GM19467 (cell line): ENCODE data around the gene MOB1A.

ENCODE experiments used
- ATAC-seq: cut with Tn5 transposase; IDR thresholded peaks from one replicate; pipeline ENCODE4 v1.9.1; 2021; ENCODE audit warnings: mild to moderate bottlenecking, moderate library complexity; ENCODE audit not compliant: unreplicated experiment

MOB1A gene

GRCh38 chr2:74109551-74109950, 69.1 kb downstream of the MOB1A start:
- no peak for ATAC-seq

GRCh38 chr2:74107071-74107470, 71.6 kb downstream of the MOB1A start:
- no peak for ATAC-seq

DNA sequence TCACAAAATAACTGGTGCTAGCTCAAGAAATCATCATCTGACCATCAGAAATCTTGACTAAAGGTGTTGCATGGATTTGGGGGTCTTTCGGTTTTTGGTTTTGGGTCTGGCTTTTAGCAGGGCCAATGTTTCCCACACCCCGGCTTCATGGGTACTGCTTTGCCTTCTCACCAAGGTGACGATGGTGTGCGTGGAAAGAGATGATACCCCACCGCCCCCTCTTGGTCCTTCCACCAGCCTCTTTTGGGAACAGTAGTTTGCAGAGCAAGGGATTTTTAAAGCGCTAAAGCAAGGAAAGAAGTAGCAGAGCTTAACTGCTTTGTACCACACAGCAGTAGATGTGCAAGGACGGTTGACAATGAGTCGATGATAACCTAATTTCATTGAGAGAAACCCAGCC, 73.3 kb downstream of the MOB1A start:
- ATAC-seq = no peak

GRCh38 chr2:74104839-74105238, 73.8 kb downstream of the MOB1A start:
- ATAC-seq = no peak

GRCh38 chr2:74103763-74104162, 74.9 kb downstream of the MOB1A start:
- no peak for ATAC-seq
